Smooth muscle cell (in vitro differentiated cells): ENCODE results near the gene BOC. TPM values are rescaled to one million over a fixed set of nuclear protein-coding genes. Genes with fewer than 3 reads are reported as not detected.

ENCODE experiments used
- DNase-seq: peaks from one replicate; lab custom pipeline; 2025; ENCODE audit not compliant: unreplicated experiment; lab: John Stamatoyannopoulos, UW
- H2AFZ ChIP-seq: fragments of 200-600 bp; sonication (generic); 2 replicates; pipeline ENCODE4 v1.6.0; 2016; ENCODE audit warnings: antibody characterized with exemption, low read depth, mild to moderate bottlenecking
- H3F3A ChIP-seq: fragments of 200-600 bp; sonication (generic); 2 replicates; pipeline ENCODE4 v1.6.0; 2017; ENCODE audit warnings: antibody characterized with exemption, low read depth
- H3K27ac ChIP-seq: fragments of 200-600 bp; sonication (generic); 2 replicates; pipeline ENCODE4 v1.5.1; 2016; ENCODE audit warnings: low read depth, mild to moderate bottlenecking
- H3K27me3 ChIP-seq: fragments of 200-600 bp; sonication (generic); 2 replicates; pipeline ENCODE4 v1.6.1; 2016; ENCODE audit warnings: low read depth, mild to moderate bottlenecking
- H3K36me3 ChIP-seq: fragments of 200-600 bp; sonication (generic); 2 replicates; pipeline ENCODE4 v1.5.1; 2016; ENCODE audit warnings: low read depth
- H3K4me1 ChIP-seq: fragments of 200-600 bp; sonication (generic); 2 replicates; pipeline ENCODE4 v1.5.1; 2016; ENCODE audit warnings: low read depth
- H3K4me2 ChIP-seq: fragments of 200-600 bp; sonication (generic); 2 replicates; pipeline ENCODE4 v1.6.0; 2016; ENCODE audit warnings: mild to moderate bottlenecking
- H3K4me3 ChIP-seq: fragments of 200-600 bp; sonication (generic); 2 replicates; pipeline ENCODE4 v1.5.1; 2016; ENCODE audit warnings: mild to moderate bottlenecking
- H3K79me2 ChIP-seq: fragments of 200-600 bp; sonication (generic); 2 replicates; pipeline ENCODE4 v1.6.0; 2016; ENCODE audit warnings: low read depth, mild to moderate bottlenecking
- H3K9ac ChIP-seq: fragments of 200-600 bp; sonication (generic); 2 replicates; pipeline ENCODE4 v1.6.0; 2016; ENCODE audit warnings: low read depth
- H3K9me3 ChIP-seq: fragments of 200-600 bp; sonication (generic); replicated peaks from 2 replicates; pipeline ENCODE4 v1.5.1; 2016; ENCODE audit warnings: low read depth
- H4K20me1 ChIP-seq: fragments of 200-600 bp; sonication (generic); 2 replicates; pipeline ENCODE4 v1.6.0; 2016; ENCODE audit warnings: low read depth
- WGBS: methylation state at CpG from one replicate; pipeline ENCODE4 v1.1.7; 2016; ENCODE audit warnings: low lambda C conversion rate; 5-methylcytosine and 5-hydroxymethylcytosine counted together
- polyA plus RNA-seq: library from polyadenylated mRNA; unstranded; fragments of >200 nt; fragmentation: Nextera tagmentation; extraction: Ambion mirVana; gene quantifications from 2 replicates; pipeline ENCODE4 v1.2.1, GENCODE V29; 2016
- total RNA-seq: library from RNA; depleted of rRNA; stranded (reverse); fragments of >200 nt; gene quantifications from 2 replicates; pipeline ENCODE4 v1.2.3, GENCODE V29; 2014
- TF ChIP-seq, protein P1 (sequence below): fragments of 200-600 bp; sonication (generic); IDR thresholded peaks from 2 replicates; pipeline ENCODE4 v1.5.1; 2017; ENCODE audit warnings: borderline replicate concordance, mild to moderate bottlenecking, antibody characterized with exemption; ENCODE audit not compliant: insufficient read depth, poor library complexity, severe bottlenecking

The BOC gene
- total and polyA plus RNA-seq, 2 experiments from 2014 or later = 19.5 to 31.2 TPM

DNA sequence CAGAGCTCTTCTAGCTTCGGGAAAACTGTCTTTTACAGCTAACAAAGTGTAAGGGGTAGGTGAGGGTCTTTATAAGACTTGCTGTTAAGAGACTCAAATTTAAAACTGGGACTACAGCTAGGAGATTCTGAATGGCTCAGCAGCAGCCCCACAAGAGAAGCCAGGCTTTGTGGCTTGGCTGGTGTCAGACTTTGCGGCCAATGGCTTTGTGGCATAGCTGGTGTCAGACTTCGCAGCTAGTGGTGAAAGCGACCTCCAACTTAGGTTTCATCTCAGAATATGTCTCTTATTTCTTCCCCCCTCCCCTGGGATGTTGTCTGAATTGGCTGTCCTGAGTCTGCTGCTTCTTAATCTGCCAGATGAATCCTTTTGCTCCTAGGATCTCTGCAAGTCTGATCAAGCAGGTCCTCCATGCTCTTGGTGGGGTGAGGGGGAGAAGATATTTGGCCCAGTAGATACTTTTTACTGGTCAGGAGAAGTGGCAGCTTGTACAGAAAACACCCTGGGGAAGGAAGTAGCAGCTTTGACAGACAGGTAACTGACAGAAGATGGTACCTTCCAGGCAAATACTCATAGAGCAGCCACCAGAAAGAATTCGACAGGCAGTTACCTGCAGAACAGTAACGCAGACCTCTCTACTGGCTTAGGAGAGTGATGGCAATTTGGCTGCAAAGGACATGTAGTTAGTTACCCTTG is 8.4 kb downstream of the BOC start:
- H3K9me3 ChIP-seq = no peaks in the 10 kb centered on the region
- peaks cover 7% of the 10 kb centered on the region for H4K20me1 ChIP-seq
- peaks cover 41% of the 10 kb centered on the region for H3K4me1 ChIP-seq
- H3K4me3 ChIP-seq = no peak overlapping the region
- no peak overlapping the region for H2AFZ ChIP-seq
- no peak overlapping the region for H3K9ac ChIP-seq
- H3K27me3 ChIP-seq = no peaks in the 10 kb centered on the region
- H3K27ac ChIP-seq = no peak overlapping the region
- H3K79me2 ChIP-seq = peaks cover 7% of the 10 kb centered on the region
- WGBS = 62% methylated on average over 6 of the region's 6 CpGs
- no peak for DNase-seq
- H3K4me2 ChIP-seq = no peak overlapping the region
- H3K36me3 ChIP-seq = no peaks in the 10 kb centered on the region
- peaks cover 8% of the 10 kb centered on the region for H3F3A ChIP-seq
- TF ChIP-seq, protein P1, sequence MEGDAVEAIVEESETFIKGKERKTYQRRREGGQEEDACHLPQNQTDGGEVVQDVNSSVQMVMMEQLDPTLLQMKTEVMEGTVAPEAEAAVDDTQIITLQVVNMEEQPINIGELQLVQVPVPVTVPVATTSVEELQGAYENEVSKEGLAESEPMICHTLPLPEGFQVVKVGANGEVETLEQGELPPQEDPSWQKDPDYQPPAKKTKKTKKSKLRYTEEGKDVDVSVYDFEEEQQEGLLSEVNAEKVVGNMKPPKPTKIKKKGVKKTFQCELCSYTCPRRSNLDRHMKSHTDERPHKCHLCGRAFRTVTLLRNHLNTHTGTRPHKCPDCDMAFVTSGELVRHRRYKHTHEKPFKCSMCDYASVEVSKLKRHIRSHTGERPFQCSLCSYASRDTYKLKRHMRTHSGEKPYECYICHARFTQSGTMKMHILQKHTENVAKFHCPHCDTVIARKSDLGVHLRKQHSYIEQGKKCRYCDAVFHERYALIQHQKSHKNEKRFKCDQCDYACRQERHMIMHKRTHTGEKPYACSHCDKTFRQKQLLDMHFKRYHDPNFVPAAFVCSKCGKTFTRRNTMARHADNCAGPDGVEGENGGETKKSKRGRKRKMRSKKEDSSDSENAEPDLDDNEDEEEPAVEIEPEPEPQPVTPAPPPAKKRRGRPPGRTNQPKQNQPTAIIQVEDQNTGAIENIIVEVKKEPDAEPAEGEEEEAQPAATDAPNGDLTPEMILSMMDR = no peak

DNA sequence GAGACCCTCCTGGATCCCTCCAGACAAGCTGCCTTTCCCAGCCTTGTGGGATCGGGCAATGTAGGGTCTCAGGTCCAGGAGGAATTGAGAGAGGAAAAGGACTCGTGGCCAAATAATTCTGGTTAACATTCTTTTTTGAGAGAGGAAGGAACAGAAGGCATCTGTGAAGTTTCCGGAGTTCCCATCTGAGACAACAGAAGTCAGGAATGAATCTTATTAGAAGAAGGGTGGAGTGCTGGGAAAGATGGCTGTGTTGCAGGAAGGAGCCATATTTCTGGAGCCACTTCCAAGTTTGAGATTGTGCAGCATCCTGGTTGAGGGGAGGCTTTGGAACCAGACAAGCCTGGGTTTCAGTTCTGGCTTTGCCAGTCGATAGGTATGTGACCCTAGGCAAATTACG is 9.4 kb downstream of the BOC start:
- DNase-seq = no peak
- Histone ChIP-seq H3K4me2 (no peak overlapping the region), H3K36me3 (no peaks in the 10 kb centered on the region), H3K79me2 (peaks cover 11% of the 10 kb centered on the region), H3K27ac (no peak overlapping the region), H3F3A (peaks cover 5% of the 10 kb centered on the region), H3K9ac (no peak overlapping the region), H3K4me3 (no peak overlapping the region), H3K27me3 (no peaks in the 10 kb centered on the region), H4K20me1 (peaks cover 7% of the 10 kb centered on the region), H3K4me1 (peaks cover 31% of the 10 kb centered on the region), H2AFZ (no peak overlapping the region), H3K9me3 (no peaks in the 10 kb centered on the region)
- TF ChIP-seq, protein P1 = no peak
- WGBS = 96% methylated on average over 5 of the region's 5 CpGs

DNA sequence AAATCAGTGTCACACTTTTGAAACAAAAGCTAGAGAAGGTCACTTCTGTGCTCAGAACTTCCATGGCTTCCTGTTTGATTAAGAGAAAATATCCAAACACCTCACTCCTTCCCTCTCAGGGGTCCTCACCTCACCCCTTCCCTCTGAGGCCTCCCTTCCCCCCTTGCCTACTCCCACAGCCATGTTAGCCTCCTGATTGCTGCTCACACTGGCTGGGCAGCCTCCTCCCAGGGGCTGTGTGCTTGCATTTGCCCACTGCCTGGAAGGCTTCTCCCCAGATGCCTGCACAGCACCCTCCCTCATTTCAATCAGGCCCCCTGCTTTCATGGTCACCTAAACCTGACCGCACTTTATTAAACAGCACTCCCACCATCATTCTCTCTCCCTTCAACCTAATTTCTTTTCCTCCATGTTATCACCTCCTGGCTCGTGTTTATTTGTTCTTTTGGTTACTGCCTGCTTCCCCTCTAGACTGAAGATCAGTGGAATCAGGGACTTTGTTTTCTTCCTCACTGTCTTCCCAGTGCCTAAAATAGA is 10.4 kb downstream of the BOC start:
- H3K9ac ChIP-seq = no peak overlapping the region
- H3K27ac ChIP-seq = no peak overlapping the region
- peaks cover 24% of the 10 kb centered on the region for H3K4me1 ChIP-seq
- 61% methylated on average over 2 of the region's 2 CpGs for WGBS
- TF ChIP-seq, protein P1 = no peak
- H4K20me1 ChIP-seq = peaks cover 7% of the 10 kb centered on the region
- no peaks in the 10 kb centered on the region for H3K27me3 ChIP-seq
- H3K4me2 ChIP-seq = no peak overlapping the region
- no peaks in the 10 kb centered on the region for H3K9me3 ChIP-seq
- no peak overlapping the region for H3K4me3 ChIP-seq
- H3F3A ChIP-seq = peaks cover 5% of the 10 kb centered on the region
- H3K36me3 ChIP-seq = no peaks in the 10 kb centered on the region
- DNase-seq = no peak
- peaks cover 13% of the 10 kb centered on the region for H3K79me2 ChIP-seq
- H2AFZ ChIP-seq = no peak overlapping the region
